GM18907 (cell line): Measurements from ENCODE around the gene OR8S1.
"Not testable (repeated sequence)": the region's sequence is repeated elsewhere in the genome, so short reads cannot be mapped to it uniquely, and the experiment has no call there.

Experiments used
- ATAC-seq: cut with Tn5 transposase; IDR thresholded peaks from one replicate; pipeline ENCODE4 v1.9.1; 2021; ENCODE audit warnings: mild to moderate bottlenecking, moderate library complexity; ENCODE audit not compliant: unreplicated experiment

The OR8S1 gene

GRCh38 chr12:48553666-48554343 lies 28.4 kb downstream of the OR8S1 start:
- ATAC-seq, result not testable (repeated sequence)

- ATAC-seq, result no peak
These were observed 31.2 kb downstream of the OR8S1 start for GRCh38 chr12:48556631-48557030.

GRCh38 chr12:48557919-48558318 lies 32.5 kb downstream of the OR8S1 start:
- no peak for ATAC-seq

DNA sequence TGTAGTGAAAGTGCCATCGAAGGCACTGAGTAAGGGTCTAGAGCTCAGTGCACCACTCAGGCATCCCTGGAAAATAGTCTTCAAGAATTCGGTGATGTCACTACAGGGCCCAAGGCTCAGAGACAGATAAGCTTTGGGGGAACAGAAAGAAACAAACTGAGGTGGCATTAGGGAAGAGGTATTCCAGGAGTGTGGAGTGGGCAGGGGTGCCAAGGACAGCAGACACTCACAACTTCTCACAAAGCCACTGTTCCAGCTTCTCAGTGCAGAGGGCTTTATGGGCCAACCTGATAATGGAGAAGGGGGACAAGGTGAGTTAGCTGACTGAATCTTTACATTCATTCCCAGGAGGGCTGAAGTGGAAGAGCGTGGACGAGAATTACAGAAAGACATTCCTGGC lies 42.3 kb downstream of the OR8S1 start:
- ATAC-seq, result no peak

GRCh38 chr12:48569946-48570345 lies 44.5 kb downstream of the OR8S1 start, which contains the start of gene LALBA:
TSS of gene LALBA (minus strand) at chr12:48570046. CDS start at chr12:48570020, 26 bp downstream.
- ATAC-seq, result no peak

DNA sequence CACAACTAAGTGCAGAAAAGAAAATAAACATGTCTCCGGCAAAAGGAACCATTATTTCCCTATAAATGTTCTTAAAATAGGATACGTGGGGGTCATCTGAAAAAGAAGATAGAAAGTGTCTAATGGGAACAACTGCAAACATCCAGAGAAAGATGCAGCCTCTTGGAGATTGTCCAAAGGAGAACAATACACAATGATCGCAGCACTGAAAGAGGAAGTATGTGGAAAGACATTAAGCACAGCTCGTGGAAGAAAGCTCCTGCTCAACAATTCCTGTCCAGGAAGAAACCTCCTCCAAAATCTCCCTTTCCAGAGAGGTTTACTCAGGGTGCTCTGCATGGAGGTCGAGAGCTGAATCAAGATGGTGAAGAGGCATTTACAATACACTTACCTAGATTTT lies 46.9 kb downstream of the OR8S1 start:
- ATAC-seq, result no peak
